B cell (primary cell): Measurements from ENCODE around the gene IL17RE.

Source experiments
- CTCF ChIP-seq: fragments of 200-600 bp; IDR thresholded peaks from one replicate; pipeline ENCODE4 v1.8.0; 2022; ENCODE audit warnings: antibody characterized with exemption, mild to moderate bottlenecking
- EZH2 ChIP-seq: IDR thresholded peaks from 2 replicates; pipeline ENCODE4 v1.6.1; 2012; ENCODE audit warnings: borderline replicate concordance, low read depth, mild to moderate bottlenecking, moderate library complexity, low read length; ENCODE audit not compliant: insufficient read depth, poor library complexity, severe bottlenecking

DNA sequence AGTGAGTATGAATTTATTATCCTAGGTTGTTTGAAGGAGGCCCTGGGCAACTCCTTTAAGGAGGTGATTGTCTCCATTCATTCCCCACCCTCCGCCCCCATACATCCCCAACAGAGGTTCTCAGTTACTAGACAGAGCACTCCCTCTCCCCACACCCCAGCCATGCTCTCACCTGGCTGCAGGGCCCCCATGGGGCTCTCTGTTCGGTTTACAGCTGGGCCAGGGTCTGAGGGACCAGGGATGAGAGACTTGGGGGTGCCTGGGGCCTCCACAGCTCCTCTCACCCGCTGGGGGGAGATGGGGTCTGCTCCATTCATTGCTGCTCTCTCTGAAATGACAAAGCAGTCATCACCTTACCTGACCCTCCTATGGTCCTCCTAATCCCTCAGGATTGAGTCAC, 45.9 kb downstream of the IL17RE start:
- TF ChIP-seq CTCF (no peak), EZH2 (no peak)
